GM12874 (cell line): ENCODE data around the gene EPB41L4A.

Experiments used
- TF ChIP-seq, protein P1 (sequence below): IDR thresholded peaks from 2 replicates; pipeline ENCODE4 v1.5.1; 2011; ENCODE audit warnings: low read depth, mild to moderate bottlenecking, control low read depth, low read length, moderate library complexity; ENCODE audit not compliant: insufficient read depth

EPB41L4A gene, protein sequence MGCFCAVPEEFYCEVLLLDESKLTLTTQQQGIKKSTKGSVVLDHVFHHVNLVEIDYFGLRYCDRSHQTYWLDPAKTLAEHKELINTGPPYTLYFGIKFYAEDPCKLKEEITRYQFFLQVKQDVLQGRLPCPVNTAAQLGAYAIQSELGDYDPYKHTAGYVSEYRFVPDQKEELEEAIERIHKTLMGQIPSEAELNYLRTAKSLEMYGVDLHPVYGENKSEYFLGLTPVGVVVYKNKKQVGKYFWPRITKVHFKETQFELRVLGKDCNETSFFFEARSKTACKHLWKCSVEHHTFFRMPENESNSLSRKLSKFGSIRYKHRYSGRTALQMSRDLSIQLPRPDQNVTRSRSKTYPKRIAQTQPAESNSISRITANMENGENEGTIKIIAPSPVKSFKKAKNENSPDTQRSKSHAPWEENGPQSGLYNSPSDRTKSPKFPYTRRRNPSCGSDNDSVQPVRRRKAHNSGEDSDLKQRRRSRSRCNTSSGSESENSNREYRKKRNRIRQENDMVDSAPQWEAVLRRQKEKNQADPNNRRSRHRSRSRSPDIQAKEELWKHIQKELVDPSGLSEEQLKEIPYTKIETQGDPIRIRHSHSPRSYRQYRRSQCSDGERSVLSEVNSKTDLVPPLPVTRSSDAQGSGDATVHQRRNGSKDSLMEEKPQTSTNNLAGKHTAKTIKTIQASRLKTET

DNA sequence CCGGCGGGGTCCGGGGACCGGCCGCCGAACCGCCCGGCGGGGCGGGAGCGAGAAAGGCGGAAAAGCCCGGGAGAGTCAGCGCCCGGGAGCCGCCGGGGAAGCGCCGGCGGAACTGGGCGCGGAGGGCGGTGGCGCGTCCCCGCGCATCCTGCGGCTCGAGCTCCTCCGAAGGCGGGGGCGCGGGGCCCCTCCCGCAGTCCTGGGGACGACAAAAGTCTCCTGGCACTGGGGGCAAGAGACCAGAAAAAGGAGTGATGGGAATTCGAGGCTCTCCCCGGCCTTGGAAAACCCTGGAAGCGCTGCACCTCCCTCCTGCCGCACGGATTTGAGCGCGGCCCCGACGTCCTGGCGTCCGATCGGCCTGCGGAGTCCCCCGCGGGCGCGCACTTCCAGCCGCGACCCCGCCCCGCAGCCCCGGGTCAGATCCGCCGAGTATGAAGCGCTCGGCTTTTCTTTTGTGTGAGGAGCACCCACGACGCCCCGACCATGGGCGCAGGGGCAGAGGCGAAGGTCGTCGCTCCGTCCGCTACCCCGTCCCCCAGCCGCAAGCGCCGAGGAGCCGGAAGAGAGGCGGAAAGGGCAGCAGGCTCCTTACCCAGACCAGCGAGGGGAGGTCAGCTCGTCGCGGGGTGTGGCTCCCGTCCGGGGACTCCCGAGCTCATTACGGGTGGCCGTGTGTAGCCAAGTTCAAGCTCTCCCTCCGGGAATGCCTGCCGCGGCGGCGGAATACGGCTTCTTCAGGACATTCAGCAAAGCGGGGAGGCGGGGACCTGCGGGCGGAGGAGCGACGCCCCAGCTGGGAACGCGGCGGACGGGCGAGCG is at the start of gene EPB41L4A:
Gene EPB41L4A, minus strand, starts transcription at position 114 of the 822 bp plus-strand sequence. CDS start 238 bp downstream, outside the sequence.
- TF ChIP-seq, protein P1, sequence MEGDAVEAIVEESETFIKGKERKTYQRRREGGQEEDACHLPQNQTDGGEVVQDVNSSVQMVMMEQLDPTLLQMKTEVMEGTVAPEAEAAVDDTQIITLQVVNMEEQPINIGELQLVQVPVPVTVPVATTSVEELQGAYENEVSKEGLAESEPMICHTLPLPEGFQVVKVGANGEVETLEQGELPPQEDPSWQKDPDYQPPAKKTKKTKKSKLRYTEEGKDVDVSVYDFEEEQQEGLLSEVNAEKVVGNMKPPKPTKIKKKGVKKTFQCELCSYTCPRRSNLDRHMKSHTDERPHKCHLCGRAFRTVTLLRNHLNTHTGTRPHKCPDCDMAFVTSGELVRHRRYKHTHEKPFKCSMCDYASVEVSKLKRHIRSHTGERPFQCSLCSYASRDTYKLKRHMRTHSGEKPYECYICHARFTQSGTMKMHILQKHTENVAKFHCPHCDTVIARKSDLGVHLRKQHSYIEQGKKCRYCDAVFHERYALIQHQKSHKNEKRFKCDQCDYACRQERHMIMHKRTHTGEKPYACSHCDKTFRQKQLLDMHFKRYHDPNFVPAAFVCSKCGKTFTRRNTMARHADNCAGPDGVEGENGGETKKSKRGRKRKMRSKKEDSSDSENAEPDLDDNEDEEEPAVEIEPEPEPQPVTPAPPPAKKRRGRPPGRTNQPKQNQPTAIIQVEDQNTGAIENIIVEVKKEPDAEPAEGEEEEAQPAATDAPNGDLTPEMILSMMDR = no peak

DNA sequence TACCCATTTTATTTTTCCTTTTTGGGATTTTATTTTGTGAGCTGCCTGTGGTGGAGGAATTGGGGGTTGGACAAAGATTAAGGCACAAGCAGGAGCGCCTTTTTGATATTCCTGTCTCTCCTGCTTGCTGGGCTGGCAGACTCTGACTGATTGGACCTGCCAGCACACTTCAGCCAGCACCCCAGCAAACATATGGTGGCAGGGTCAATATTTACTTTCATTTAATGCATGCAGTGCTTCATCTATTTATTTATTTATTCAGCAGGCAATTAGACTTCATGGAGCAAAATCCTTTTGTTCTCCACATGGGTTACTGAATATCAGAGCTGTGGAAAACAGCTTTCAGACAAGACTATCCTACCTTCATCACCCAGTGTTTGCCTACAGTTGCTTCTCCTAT is 48.4 kb upstream of the EPB41L4A start:
- TF ChIP-seq, protein P1 = no peak

DNA sequence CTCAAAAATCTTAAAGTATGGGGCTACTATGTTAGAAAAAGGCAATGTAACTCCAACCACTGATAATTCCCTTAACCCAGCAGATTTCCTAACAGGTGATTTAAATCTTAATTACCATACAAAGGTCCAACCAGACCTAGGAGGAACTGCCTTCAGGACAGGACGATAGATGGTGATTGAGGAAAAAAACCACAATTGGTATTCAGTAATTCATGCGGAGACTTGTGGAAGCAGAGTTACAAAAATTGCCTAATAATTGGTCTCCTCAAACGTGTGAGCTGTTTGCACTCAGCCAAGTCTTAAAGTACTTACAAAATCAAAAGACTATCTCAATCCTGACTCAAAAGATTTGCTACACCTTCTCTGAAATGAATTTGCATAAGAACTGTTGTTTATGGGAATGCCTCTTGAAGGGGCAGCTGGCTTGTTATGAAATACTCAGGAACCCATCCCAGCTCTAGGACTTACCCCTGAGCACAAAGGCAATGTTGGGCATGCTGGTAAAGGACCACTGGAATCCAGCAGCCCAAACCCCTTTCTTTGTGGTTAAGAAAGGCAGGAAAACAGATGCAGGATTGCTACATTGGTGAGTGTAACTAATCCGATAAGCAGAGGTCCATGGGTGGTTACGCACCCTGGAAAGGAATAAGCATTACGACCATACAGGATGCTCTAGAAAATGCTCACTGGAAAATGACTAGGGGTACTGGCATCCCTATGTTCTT is 26.7 kb upstream of the EPB41L4A start:
- TF ChIP-seq, protein P1 = no peak

DNA sequence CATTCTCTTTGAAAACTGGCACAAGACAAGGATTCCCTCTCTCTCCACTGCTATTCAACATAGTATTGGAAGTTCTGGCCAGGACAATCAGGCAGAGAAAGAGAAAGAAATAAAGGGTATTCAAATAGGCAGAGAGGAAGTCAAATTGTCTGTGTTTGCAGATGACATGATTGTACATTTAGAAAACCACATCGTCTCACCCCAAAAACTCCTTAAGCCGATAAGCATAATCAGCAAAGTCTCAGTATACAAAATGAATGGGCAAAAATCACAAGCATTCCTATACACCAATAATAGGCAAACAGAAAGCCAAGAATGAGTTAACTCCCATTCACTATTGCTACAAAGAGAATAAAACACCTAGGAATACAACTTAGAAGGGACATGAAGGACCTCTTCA is 21.0 kb upstream of the EPB41L4A start:
- TF ChIP-seq, protein P1 = no peak

DNA sequence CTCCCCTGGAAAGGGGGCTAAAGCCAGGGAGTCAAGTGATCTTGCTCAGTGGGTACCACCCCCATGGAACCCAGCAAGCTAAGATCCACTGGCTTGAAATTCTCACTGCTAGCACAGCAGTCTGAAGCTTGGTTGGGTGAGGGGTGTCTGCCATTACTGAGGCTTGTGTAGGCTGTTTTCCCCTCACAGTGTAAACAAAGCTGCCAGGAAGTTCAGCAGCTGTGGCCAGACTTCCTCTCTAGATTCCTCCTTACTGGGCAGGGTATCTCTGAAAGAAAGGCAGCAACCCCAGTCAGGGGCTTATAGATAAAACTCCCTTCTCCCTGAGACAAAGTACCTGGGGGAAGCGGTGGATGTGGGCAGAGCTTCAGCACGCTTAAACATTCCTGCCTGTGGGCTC is 17.1 kb upstream of the EPB41L4A start:
- TF ChIP-seq, protein P1 = no peak

DNA sequence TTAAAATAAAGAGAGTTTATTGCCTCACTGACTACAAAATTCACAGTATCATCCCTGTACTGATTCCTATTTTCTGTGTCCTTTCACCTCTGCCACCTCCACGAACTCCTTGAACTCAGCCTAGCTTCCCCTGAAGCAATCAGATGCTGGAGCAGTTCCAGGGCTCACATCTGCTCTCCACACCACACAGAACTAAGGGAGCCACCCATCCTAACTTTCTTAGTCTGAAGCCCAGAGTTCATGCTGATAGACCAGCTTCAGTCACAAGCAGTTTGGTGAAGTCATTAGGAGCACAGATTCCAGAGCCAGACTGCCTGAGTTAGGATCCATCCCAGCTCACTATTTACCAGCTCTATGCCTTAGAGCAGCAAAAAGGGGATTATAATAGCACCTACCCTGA is 15.6 kb upstream of the EPB41L4A start:
- TF ChIP-seq, protein P1 = no peak
